Kasumi-1 (cell line): Measurements from ENCODE around the gene GATAD2A.

ENCODE experiments used
- DNase-seq, 2 experiments: peaks; one replicate each; lab custom pipeline; 2025; lab: John Stamatoyannopoulos, UW

Gene GATAD2A

DNA sequence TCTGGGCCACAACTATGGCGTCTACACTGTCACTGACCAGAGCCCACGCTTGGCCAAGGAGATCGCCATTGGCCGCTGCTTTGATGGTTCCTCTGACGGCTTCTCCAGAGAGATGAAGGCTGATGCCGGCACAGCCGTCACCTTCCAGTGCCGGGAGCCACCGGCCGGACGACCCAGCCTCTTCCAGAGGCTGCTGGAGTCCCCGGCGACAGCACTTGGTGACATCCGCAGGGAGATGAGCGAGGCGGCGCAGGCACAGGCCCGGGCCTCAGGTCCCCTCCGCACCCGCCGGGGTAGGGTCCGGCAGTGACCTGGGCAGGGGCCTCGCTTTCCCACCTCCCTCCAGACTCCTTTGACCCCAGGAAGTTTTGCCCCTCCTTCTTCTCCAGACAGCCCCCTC, 140.2 kb downstream of the GATAD2A start:
- DNase-seq: no peak

- DNase-seq: no peak
Observed at GRCh38 chr19:19546751-19547162, 141.3 kb downstream of the GATAD2A start.

- DNase-seq: no peak
Observed at GRCh38 chr19:19547674-19548336, 142.3 kb downstream of the GATAD2A start.

DNA sequence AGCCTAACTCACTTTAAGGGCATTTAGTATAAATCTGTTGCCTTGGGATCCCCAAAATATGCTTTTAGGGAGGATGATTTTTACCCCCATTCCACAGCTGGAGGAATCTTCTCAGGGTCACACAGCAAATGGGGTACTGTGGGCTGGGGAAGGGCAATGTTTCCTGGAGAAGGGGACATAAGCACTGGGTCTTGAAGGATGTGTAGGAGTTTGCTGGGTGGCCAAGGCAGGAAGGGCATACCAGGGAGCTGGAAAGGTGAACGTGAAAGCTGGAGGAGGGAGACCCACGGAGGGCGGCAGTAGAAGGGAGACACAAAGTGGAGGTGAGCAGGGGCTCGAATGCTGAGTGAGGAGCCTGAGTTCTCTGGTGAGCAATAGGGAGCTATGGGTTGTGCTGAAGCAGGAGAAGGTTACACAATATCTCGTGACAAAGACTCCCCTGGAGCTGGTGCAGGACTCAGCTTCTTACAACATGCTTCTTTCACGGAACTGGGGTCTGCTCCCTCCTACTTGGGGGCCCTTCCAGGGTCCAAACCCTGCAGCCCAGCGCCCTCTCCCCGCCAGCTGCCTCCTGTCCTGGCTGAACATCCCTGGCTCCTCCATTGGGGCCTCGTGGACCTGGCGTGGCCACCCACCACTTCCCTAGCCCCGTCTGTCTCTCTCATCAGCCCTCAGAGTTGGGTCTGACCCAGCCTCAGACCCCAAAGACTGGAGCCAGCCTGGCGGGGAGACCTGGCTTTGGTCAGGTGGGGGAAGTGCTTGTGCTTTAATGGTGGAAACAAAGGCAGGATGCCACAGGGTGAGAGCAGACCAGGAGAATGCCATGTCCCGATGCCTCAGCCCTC, 143.7 kb downstream of the GATAD2A start:
- DNase-seq: no peak

DNA sequence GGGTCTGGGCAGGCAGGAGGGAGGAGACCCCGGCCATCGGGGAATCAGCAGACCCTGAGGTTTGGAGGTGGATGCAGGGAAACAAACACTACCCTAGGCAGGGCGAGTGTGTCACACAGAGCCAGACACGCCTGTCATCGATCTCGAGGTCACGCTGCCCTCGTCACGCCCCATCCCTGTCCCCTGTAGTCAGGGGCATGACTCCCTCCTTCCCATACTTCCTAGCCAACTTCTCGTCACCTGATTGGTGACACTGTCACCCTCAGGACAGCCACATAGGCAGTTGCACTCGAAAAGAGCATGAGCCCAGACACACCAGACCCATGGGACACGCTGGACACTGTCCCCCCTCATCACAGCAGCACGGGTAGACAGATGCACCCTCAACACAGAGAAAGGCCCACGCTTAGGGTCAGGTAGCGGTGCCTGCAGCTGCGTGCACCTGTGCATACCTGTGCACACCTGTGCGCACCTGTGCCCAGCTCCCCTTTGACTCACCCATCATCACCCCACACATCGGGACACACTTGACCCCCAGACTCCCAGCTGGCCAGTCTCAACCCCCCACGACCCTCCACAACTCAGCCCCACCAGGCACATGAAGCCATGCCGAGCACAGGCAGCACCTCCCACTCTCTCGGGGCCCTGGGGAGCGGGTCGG, 144.5 kb downstream of the GATAD2A start:
- no peak for DNase-seq

DNA sequence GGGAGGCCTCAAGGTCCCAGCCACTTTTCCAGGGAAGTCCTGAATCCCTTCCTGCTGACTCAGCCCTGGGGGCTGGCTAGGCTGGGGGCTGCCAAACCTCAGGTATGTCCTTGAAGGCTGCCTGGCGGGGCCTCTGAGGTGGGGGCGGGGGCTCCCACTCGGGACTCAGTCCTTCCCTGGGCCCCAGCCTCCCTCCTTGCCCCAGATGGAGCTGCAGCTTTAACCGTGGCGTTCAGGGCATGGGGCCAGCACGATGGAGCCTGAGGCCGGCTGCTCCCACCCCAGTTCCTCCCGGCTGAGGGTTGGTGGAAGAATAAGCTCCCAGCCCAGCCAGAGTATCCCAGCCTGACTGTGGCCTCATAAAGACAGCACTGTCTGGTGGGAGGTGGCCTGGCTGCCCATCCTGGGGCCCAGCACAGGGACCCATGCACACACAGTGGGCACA, 145.0 kb downstream of the GATAD2A start:
- DNase-seq: no peak

DNA sequence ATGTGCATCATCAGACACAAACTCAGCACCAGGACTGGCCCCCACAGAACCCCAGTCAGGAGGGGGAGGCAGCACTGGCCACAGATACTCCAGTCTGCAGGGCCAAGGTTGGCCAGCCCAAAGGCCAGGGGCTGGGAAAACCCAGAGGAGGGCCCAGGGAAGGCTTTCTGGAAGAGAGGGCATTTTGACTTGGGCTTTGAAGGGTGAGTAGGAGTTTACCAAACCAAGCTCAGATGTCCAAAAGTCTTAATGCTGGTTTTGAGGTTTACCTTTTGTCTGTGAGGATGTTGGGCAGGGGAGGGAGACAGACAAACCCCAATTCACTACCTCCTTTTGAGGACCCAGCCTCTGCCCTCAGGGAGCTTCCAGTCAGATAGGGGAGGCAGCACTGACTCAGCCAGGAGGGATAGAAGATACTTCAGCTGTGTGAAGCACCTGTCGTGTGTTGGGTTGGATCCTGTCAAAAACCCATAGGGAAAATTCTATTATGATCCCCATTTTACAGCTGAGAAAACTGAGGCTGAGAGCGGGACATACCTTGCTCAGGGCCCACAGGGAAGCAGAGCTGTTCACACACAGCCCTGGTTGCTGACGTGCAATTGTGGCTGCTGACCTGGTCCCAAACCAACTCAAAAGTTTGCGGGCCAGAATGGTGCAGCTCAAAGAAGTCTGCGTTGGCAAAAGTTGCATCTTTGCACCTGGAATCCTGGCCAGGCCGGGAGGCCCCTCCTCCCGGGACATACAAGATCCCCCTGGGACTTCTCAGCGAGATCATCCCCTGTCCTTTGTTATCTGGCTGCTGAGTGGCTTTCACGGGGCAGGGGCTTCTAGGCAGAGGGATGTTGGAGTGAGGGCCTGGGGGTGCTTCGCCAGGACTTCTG, 145.7 kb downstream of the GATAD2A start:
- no peak for DNase-seq

- no peak for DNase-seq
Observed at GRCh38 chr19:19551853-19552192, 146.3 kb downstream of the GATAD2A start.

DNA sequence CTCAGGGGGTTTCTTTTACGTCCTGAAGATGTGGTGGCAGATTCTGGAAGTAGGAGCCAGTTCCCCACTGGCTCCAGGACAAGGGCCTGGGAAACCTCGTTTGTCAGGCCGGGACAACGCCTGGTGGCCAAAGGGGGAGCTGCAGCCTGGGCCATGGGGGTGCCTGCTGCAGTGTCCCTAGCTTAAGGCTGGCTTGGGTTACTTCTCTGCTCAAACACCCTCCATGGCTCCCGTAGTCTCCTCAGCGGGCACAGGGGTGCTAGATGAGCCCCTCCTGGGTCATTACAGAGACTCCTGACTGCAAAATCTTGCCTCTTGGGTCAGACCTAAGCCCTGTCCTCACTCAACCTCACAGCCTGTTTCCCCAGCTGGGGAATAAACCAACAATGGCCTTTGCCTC, 147.3 kb downstream of the GATAD2A start:
- DNase-seq: peak in 1 of 2 experiments; percentile 20

GRCh38 chr19:19553670-19554069, 148.2 kb downstream of the GATAD2A start:
- DNase-seq: no peak

DNA sequence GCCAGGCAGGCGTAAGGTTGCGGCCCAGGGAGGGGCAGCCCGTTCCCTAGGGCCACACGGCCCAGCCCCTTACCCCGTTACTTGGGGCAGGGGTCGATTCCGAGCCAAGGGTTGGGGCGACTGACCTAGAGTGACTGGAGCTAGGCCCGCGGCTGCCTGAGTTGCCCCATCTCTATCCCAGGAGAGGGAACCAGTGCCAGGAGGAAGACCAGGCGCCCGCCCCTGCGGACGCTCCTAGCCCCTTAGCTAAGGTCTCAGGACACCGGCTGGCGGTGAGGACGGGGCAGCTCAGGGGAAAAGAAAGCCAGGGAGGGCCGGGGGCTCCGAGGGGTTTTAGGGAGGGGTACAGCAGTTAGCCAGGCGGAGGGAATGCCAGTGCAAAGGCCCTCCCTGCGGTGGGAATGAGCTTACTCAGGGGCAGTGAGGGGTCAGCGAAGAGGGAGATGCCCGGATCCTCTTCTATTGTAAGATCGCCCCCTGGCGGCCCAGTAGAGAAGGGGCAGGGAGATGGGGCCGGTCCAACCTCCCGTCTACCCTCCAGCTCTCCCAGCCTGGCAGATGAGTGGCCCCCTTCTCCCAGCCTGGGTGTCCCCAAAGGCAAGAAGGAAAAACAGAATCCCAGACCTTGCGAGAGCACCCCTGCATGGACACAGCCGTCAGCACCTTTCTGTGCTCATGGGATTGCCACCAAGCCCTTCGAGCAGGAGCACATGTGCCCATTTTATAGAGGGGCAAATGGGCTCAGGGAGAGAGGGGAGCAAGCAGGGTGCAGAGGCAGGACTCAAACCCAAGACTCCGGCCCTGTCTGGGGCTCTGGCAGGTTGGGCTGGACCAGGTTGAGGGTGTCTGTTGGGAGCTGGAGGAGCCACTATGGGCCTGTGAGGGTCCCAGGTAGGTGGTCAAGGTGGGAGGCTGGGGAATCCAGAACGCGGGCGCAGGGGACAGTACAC, 148.9 kb downstream of the GATAD2A start:
- peak; percentile 31 to 35 for DNase-seq

DNA sequence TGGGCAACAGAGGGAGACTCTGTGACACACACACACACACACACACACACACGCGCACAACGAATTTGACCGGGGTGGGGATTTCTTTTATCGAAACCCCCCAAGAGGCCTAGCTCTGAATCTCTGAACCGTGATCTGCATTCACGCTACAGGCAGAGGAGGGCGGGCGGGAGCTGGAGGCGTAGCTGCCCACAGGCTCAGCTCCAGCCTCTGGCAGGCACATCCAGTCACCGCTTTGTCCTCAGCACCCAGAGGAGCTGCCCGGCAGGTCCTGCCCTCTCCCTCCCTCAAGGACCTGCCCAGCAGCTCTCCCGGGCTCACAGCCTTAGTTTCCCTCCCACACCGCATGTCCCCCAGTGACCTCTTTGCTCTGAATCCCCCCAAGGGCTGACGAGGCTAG, 152.6 kb downstream of the GATAD2A start:
- no peak for DNase-seq
